GM12801 (cell line): ENCODE data around the gene ODAPH.

Source experiments
- TF ChIP-seq, protein P1 (sequence below): IDR thresholded peaks from one replicate; pipeline ENCODE4 v1.5.1; 2011; ENCODE audit warnings: control low read depth; ENCODE audit not compliant: insufficient read length; ENCODE audit errors: extremely low read depth

Gene ODAPH, protein sequence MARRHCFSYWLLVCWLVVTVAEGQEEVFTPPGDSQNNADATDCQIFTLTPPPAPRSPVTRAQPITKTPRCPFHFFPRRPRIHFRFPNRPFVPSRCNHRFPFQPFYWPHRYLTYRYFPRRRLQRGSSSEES

DNA sequence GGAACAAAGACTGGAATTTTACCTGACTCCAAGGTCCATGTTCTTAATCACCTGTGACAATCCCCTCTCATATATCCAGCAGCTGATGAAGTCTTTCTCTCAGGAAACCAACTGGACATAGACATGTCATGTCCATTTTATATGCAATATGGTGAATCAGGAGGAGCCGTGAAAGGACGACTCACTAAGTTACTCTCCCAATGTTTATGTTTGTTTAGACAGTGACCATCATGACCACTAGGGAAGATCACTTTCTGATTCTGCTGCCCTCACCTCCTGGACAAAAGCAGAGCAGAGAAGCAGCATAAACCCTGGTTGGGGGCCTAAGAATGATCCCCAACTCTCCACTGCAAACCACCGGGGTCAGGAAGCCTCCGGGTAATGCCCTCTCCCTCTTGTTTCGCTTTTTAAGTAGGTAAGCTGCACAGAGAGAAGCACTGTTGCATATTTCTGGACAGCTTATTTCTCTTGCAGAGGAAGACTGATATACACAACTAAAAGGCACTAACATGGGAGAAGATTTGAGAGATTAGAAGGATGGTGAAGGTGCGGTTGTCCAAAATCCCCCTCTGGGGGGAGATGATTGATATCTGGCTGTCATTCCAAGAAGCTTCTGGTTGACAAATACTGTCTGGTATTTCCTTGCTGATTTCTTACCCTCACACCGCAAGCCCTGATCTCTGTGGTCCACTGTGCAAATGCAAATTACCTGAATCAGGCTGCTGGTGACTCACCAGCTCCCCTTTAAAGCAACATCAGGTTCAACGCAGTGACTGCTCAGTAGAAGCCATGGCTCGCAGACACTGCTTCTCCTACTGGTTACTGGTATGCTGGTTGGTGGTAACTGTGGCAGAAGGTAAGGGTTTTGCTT lies at the start of gene ODAPH:
TSS of gene ODAPH (plus strand) at position 773 of the 871 bp plus-strand sequence. CDS start at position 790, 17 bp downstream.
- TF ChIP-seq, protein P1, sequence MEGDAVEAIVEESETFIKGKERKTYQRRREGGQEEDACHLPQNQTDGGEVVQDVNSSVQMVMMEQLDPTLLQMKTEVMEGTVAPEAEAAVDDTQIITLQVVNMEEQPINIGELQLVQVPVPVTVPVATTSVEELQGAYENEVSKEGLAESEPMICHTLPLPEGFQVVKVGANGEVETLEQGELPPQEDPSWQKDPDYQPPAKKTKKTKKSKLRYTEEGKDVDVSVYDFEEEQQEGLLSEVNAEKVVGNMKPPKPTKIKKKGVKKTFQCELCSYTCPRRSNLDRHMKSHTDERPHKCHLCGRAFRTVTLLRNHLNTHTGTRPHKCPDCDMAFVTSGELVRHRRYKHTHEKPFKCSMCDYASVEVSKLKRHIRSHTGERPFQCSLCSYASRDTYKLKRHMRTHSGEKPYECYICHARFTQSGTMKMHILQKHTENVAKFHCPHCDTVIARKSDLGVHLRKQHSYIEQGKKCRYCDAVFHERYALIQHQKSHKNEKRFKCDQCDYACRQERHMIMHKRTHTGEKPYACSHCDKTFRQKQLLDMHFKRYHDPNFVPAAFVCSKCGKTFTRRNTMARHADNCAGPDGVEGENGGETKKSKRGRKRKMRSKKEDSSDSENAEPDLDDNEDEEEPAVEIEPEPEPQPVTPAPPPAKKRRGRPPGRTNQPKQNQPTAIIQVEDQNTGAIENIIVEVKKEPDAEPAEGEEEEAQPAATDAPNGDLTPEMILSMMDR, result no peak

DNA sequence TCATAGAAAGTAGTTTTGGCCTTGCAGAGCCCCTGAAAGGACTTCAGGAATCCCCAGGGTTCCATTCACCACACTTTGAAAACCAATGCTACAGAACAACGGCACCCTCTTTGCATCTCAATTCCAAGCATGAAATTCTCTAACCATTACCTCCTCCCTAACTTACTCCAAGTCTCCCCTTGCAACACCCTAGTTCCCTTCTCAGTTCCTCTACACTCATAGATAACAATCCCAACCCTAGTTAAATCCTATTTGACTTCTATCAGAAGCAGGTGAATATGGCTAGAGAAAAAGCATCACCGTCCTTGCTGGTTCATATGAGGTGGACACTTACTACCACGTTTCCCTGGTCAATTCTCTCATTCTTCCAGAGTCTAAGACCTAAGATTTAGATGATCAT lies 44.0 kb upstream of the ODAPH start:
- TF ChIP-seq, protein P1, result no peak

DNA sequence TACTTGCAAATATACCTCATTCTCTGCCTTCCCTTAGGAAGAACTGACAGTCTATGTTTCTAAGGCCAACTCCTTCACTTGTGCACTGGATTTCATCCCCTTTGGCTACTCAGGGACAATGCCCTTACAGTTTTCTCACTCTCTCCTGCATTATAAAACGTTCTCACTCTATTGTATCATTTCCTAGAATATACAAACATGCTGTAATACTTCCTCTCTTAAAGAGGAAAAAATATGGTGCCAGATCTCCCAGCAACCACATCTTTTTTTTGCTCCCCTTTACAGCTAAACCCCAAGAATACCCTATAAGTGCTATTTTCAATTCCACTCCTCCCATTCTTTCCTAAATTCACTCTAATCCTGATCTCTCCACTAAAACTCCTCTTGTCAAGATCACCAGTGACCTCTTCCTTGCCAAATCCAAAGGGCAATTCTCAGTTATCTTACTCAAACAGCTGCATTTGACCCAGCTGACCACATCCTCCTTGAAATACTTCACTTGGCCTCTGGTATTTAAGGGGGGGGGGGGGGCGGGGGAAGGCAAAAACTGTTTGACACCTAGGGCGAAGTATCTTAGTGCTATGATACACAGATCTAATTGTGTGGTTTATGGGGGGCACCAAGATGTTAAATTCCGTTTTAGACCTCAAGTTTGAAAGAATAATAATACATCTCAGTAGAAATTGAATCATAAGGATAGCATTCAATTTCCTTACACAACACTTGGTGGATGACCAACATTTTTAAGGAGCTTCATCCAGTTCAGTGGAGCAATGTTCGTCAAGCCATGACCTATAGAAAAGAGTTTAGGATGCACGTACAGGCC lies 43.3 kb upstream of the ODAPH start:
- TF ChIP-seq, protein P1, result no peak

DNA sequence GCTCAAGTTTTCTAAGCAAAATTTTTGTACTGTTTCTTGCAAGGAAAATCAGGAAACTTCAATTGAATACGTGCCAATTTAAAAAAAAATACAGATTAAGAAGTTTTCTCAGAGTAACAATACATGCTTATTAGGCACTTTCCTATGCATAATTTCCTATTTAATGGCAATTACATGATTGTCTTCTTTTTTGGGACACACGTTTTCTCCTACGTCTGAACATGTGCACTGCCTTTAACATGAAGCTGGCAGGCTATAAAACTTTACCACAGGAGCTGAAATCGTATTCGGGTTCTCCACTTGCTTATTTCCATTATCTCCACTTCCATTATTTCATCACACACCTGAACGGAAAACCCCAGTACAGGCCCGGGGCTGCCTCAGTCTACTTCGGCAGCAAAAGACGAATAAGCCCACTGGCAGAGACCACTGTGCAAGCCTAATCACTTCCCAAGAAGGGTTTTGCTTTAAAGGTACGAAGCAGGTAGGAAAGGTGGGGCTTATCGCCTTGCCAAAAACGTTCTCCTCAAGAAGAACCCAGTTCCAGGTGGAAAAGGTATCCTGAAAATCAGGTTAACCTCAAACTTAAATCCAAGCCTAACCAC lies 42.2 kb upstream of the ODAPH start:
- TF ChIP-seq, protein P1, result no peak

DNA sequence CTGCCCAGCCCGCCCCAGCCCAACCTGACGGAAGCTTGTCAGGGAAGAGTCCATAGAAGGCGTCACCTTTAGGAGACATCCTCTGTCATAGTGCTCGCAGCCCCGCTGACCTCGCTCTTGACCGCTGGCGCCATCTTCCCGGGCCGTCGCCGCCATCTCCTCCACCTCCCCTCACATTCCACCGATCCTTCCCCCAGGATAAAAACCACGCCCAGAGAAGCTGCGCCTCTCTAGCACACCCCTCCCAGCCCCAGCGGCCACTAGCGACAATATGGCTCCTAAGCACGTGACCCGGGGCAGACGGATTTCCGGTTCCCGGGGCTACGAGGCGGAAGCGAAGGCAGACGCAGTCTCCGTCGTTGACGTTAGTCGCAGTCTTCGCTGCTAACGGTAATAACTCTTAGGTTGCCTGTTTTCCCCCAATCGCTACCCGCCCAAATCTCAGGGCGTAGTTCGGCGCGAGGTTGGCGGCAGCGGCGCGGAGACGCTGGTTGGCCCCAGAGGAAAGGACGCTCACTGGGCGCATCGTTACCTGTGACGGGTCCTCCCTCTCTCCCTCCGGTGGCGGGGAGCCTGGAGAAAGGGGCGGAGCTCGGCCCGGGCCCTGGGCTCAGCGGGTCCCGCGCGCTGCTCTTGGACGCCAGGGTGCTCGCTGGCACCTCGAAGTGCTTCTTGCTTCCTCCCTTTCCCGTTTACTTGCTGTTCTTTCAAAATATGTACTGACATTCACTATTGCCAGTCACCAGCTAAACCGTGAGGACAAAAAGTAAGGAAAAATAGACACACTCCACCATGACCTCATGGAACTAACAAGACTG lies 41.5 kb upstream of the ODAPH start, which contains the start of the genes RCHY1 and THAP6:
TSS of gene RCHY1 (minus strand) at position 273 of the 818 bp plus-strand sequence. CDS start at position 156, 117 bp downstream.
TSS of gene THAP6 (plus strand) at position 343 of the 818 bp plus-strand sequence. CDS start 980 bp downstream, outside the sequence.
- TF ChIP-seq, protein P1, result no peak

DNA sequence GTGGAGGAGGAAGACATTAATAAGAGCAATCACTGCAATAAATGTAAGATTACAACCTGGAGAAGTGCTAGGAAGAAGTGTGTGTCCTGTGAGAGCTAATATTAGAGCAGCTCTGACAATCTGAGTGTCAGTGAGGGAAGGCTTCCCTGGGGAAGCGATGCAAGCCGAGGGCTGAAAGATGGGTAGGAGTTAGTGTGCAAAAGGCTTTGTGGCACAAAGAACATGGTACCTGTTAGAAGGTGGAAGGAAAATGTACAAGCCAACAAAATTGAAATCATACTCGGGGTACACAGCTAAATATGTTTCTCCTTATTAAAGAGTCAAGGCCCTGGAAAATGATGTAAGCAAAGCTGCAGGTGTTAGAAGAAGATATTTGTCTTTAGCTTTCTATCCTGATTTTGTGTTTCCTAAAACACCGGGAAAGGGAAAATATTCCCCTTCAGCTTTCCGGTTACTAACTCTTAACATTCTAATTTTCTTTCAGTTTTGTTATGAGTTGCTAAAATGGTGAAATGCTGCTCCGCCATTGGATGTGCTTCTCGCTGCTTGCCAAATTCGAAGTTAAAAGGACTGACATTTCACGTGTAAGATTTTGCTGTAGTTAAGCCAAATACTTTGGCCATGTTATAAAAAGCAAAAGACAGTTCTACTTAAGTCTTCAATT lies 40.8 kb upstream of the ODAPH start:
- TF ChIP-seq, protein P1, result no peak
